ENCODE results near the gene DYNC1LI1. TPM values are rescaled to one million over a fixed set of nuclear protein-coding genes. Genes with fewer than 3 reads are reported as not detected.

The DYNC1LI1 gene
- total RNA-seq, 1 donor from 2014 or later = 69.2 TPM

DNA sequence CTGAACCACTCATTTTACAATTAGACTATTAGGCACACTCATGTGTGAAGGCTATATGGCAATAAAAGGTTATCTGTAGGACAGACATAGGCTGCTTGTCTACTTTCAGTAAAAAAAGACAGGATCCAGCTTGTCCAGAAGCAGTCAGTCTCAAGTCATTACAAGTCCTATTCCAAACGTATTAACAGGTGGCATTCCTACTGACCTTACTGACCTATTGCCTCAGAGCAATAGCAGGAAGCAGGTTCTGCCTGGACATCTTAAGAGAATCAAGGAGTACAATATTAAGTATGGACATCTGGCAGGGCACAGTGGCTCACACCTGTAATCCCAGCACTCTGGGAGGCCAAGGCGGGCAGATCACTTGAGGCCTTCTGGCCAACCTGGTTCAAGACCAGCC is 75.0 kb downstream of the DYNC1LI1 start:
- no peak overlapping the region for H3K4me3 Mint-ChIP-seq (ENCODE audit: unreplicated experiment)
- H3K27ac Mint-ChIP-seq (ENCODE audit: unreplicated experiment) = no peak overlapping the region
- TF ChIP-seq, protein P1, sequence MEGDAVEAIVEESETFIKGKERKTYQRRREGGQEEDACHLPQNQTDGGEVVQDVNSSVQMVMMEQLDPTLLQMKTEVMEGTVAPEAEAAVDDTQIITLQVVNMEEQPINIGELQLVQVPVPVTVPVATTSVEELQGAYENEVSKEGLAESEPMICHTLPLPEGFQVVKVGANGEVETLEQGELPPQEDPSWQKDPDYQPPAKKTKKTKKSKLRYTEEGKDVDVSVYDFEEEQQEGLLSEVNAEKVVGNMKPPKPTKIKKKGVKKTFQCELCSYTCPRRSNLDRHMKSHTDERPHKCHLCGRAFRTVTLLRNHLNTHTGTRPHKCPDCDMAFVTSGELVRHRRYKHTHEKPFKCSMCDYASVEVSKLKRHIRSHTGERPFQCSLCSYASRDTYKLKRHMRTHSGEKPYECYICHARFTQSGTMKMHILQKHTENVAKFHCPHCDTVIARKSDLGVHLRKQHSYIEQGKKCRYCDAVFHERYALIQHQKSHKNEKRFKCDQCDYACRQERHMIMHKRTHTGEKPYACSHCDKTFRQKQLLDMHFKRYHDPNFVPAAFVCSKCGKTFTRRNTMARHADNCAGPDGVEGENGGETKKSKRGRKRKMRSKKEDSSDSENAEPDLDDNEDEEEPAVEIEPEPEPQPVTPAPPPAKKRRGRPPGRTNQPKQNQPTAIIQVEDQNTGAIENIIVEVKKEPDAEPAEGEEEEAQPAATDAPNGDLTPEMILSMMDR (IDR thresholded peaks at IDR 0.05) = no peak
- no peaks in the 10 kb centered on the region for H3K9me3 Mint-ChIP-seq (ENCODE audit: low read depth)
- peaks cover 6% of the 10 kb centered on the region for H3K36me3 Mint-ChIP-seq (ENCODE audit: low read depth)
- H3K4me1 Mint-ChIP-seq (ENCODE audit: low read depth) = peaks cover 8% of the 10 kb centered on the region
- no peaks in the 10 kb centered on the region for H3K27me3 Mint-ChIP-seq (ENCODE audit: low read depth)
- DNase-seq (ENCODE audit: low spot score) = no peak

DNA sequence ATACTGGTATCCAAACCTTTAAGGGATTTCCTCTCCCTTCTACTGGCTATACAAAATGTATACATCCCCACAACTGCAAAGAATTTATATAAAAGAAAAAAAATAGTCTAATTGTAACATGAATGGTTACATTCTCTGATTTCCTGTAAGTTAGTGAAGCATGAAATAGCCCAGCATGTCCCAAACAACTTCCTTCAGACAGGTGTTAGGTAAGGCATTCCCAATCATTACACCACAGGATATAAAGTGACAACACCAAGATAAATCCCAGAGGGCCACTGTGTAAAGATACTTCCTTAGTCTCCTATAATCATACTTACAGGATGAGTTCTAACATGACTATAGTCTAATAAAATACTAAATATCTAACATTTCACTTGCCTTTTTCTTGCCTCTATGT is 75.6 kb downstream of the DYNC1LI1 start:
- TF ChIP-seq, protein P1 (IDR thresholded peaks at IDR 0.05) = no peak
- DNase-seq (ENCODE audit: low spot score) = no peak
- Mint-ChIP-seq H3K27me3 (ENCODE audit: low read depth) (no peaks in the 10 kb centered on the region), H3K4me3 (ENCODE audit: unreplicated experiment) (no peak overlapping the region), H3K27ac (ENCODE audit: unreplicated experiment) (no peak overlapping the region), H3K36me3 (ENCODE audit: low read depth) (peaks cover 6% of the 10 kb centered on the region), H3K9me3 (ENCODE audit: low read depth) (no peaks in the 10 kb centered on the region), H3K4me1 (ENCODE audit: low read depth) (peaks cover 3% of the 10 kb centered on the region)

DNA sequence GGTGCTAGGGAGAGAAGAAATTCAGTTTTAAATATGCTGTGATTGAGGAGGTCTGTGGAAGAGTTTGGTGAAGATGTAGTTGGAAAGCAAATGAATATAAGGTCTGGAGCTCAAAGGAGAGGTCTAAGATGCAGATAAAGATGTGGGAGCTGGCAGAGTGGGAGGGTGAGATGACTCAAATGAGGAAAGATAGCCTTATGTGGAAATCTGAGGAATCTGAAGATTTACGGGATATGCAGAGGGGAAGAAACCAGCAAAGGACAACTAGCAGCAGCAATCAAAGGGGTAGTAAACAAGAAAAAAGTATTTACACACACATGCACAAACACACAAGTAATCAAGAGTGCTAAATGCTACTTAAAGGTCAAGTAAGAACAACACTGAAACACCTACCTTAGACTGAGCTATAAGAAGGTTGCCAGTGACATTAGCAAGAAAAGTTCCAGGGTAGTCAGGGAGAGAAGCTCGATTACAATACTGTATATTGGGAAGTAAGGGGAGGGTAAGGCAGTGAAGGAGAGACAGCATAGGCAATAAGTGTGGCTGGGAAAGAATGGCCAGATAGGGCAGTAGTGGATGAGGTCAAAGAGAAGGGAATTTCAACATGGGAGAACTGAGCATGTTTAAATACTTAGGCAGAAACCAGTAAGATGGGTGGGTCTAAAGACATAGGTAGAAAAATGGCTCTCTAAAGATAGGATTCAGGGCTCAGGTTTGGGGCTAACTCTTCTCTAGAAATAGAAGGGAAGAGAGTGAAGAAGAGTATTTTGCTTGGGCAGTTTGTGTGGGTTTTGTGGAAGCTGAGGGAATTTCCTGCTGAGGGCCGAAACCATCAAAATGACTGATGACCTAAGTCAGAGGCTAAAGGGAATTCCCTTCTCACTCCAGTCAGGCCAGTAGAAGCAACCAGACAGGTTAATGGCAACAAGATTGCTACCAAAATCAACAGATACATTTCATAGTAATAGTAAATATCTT is 76.9 kb downstream of the DYNC1LI1 start:
- Mint-ChIP-seq H3K27ac (ENCODE audit: unreplicated experiment) (no peak overlapping the region), H3K4me3 (ENCODE audit: unreplicated experiment) (no peak overlapping the region), H3K9me3 (ENCODE audit: low read depth) (no peaks in the 10 kb centered on the region), H3K4me1 (ENCODE audit: low read depth) (peaks cover 3% of the 10 kb centered on the region), H3K27me3 (ENCODE audit: low read depth) (no peaks in the 10 kb centered on the region), H3K36me3 (ENCODE audit: low read depth) (peaks cover 6% of the 10 kb centered on the region)
- no peak for DNase-seq (ENCODE audit: low spot score)
- TF ChIP-seq, protein P1 (IDR thresholded peaks at IDR 0.05) = no peak

DNA sequence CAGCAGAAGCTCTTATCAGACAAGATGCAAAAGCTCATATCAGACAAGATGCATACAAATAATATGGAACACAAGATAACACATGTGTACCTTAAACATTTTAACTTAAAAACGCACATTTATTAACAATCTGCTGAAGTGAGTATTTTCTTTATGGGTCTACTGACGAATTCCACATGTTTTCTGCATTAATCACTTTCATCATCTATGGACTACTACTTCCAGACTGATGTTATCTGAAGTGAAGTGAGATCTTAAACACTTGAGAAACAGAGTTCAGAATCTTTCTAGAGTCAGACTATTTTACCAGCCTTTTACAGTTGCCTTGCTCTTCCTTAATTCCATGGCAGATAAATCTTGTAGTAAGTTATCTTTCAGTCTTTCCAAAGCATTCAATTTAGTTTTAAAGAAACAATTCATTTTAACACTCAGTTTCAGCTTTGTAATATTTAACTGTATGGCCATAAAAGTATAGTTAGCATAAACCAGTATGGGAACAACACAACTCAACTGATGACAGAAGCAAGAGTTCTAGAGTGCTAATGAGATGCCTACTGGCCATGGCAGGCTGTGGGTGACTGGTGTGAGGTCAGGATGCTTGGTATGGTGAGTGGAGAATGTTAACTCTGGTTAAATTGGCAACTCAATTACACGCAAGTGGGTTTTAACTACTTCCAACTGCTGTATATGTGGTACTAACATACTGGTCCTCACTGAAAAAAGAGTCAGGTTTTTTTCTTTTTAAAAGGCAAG is 77.8 kb downstream of the DYNC1LI1 start:
- no peak overlapping the region for H3K27ac Mint-ChIP-seq (ENCODE audit: unreplicated experiment)
- peaks cover 4% of the 10 kb centered on the region for H3K36me3 Mint-ChIP-seq (ENCODE audit: low read depth)
- no peak overlapping the region for H3K4me3 Mint-ChIP-seq (ENCODE audit: unreplicated experiment)
- no peak for DNase-seq (ENCODE audit: low spot score)
- TF ChIP-seq, protein P1 (IDR thresholded peaks at IDR 0.05) = no peak
- no peaks in the 10 kb centered on the region for H3K27me3 Mint-ChIP-seq (ENCODE audit: low read depth)
- no peaks in the 10 kb centered on the region for H3K9me3 Mint-ChIP-seq (ENCODE audit: low read depth)
- H3K4me1 Mint-ChIP-seq (ENCODE audit: low read depth) = peaks cover 9% of the 10 kb centered on the region

DNA sequence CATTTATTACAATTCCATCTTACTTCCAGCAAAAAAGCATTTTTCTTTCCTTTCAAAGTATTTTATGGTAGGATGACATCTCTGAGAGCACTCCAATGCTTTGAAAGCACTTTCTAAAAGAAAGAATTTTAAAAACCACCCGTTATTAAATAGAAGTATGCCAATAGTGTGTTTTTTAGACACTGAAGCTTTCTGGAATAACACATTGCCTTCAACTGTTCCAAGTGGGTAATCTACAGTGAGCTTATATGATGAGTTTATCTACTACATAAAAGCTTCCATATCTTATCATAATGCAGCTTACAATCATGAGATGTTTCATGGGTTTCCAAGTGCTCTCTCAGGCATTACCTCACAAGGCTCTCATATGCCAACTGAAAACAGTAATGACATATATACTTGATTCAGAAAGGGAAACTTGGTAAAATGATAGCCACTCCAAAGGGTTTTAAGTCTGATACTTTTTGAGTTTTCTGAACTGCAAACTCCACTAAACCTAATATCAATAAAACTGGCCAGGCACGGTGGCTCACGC is 82.1 kb downstream of the DYNC1LI1 start:
- no peak overlapping the region for H3K4me3 Mint-ChIP-seq (ENCODE audit: unreplicated experiment)
- H3K9me3 Mint-ChIP-seq (ENCODE audit: low read depth) = no peaks in the 10 kb centered on the region
- H3K27ac Mint-ChIP-seq (ENCODE audit: unreplicated experiment) = no peak overlapping the region
- peaks cover 9% of the 10 kb centered on the region for H3K36me3 Mint-ChIP-seq (ENCODE audit: low read depth)
- DNase-seq (ENCODE audit: low spot score) = no peak
- H3K27me3 Mint-ChIP-seq (ENCODE audit: low read depth) = no peaks in the 10 kb centered on the region
- peaks cover 14% of the 10 kb centered on the region for H3K4me1 Mint-ChIP-seq (ENCODE audit: low read depth)
- TF ChIP-seq, protein P1 (IDR thresholded peaks at IDR 0.05) = no peak

All from chondrocyte (in vitro differentiated cells).